ENCODE data around the gene MYNN.
A peak's percentile ranks its signal among the peaks of the same experiment; 100 is the strongest.

Gene MYNN

DNA sequence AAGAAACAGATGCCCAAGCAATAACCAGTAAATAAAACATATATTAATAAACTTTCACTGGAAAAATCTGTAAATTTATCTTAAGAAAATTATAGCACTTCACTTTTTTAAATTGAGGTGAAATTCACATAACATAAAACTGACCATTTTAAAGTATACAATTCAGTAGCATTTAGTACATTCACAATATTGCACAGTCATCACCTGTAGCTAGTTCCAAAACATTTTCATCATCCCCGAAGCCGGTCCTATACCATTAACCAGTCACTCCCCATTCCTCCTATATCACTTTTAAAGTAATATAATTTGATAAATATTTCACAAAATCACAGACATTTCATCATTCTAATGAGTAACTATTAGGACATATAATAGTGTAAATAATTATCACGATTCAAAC lies 31.5 kb downstream of the MYNN start:
- H3K27ac ChIP-seq: no peak overlapping the region
- no peak for TF ChIP-seq CTCF (conservative IDR thresholded peaks at IDR 0.05)

DNA sequence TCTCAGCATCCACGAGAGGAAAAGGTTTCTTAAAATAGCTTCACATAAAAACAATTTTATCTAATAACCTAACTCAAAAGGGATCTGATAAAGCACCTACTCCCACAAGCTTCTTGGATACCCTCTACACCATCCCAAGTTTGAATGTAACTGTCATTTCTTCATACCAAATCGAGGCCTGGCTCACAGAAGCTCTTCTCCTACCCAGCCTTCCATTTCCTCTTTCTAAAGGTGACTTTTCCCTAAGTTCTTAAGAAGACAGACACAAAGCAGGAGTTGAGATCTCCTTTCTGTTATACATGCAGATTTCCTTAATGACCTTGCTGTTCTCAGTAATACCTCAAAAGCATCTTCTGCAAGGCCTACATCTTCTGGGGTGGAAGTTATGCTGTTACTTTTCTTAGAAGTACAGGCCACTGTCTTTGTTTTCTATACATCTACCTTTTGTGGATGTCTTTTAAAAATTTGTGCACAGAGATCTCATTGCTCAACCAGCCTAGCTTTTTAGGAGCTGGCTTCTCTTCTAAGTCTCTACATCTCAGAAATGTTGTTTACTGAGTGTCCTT lies 36.1 kb downstream of the MYNN start:
- TF ChIP-seq CTCF (conservative IDR thresholded peaks at IDR 0.05): no peak
- H3K27ac ChIP-seq: no peak overlapping the region

DNA sequence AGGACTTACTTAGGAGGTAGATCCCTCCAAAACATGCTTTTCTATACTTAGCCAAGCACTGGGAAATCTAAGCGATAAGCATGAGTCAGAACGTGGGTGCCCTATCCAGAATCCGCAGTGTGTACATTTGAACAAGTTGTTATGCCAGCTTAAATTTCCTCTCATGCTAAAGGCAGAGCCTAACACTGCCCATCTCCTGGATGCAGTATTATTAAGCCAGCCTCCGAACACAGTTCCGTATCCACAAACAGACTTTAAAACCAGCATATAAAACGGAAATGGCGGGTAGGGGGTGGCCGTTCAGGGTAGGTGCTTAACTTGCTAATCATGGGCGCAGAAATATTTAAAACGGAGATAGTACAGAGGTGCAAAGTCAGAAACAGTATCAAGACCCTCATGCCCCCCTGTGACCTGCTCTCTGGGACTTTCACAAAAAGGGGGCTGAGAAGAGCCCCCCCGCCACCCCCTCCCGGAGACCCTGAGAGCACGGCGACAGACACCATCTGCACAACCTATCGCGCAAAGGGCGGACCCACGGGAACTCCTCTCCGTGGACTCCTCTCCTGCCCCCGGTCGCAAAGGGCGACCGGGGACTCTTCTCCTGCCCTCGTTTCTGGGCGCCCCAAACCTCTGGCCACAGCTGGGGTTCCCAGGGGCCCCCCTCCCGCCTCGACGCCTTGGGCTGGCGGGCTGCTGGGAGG lies 38.6 kb downstream of the MYNN start:
- TF ChIP-seq CTCF (conservative IDR thresholded peaks at IDR 0.05): no peak
- peak overlapping the region; percentile 58; the same call in 1 of the 2 replicates for H3K27ac ChIP-seq

DNA sequence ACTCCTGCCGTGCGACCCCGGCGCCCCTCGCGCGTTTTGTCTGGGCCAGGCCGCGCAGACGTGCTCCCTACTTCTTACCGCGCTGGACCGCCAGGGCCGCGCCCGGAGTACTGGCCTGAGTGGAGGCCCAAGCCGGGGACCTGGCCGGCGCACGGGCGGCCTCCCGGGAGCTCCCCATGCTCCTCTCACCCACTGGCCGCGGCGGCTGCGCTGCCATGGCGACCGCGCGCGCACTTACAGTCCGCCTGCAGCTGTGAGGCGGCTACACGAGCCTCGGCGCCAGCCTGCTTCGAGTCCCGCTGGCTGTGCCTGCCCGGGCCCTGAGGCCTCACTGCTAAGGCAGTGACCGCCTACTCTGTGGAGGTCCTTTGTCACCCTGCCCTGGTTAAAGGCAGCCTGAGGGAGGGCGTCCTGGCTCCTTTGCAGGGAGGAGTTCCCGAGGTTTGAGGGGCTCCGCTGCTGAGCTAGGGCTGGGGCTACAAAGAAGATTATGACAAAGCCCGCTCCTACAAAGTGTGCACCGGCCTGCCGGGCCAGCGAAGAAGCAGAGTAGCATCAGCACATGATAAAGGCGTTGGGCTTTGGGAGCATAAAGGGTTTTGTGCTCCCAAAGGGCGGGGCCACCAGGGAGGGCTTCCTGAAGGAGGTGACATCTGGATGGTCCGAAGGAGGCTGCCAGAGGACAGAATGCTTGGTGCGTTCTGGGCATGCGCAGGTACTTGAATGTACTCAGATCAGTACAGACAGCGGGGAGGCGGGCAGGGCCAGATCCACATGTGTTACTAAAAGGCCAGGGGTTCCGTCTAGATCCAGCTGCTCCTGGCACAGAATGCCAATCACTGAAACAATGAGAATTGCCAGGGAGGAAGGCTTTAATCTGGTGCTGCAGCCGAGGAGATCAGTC lies 39.4 kb downstream of the MYNN start, which contains the start of the genes LRRC34 and LRRIQ4:
LRRC34 (minus strand) TSS at position 573 of the 904 bp plus-strand sequence; CDS start at position 217, 356 bp downstream.
LRRIQ4 (plus strand) TSS at position 539 of the 904 bp plus-strand sequence. CDS start 9,052 bp downstream, outside the sequence.
- 0 out of 2 replicates have a peak, but pooled peaks have one; percentile 4 for TF ChIP-seq CTCF (conservative IDR thresholded peaks at IDR 0.05)
- H3K27ac ChIP-seq: peak within 1 kb of the TSS; percentile 58; the same call in 1 of the 2 replicates

DNA sequence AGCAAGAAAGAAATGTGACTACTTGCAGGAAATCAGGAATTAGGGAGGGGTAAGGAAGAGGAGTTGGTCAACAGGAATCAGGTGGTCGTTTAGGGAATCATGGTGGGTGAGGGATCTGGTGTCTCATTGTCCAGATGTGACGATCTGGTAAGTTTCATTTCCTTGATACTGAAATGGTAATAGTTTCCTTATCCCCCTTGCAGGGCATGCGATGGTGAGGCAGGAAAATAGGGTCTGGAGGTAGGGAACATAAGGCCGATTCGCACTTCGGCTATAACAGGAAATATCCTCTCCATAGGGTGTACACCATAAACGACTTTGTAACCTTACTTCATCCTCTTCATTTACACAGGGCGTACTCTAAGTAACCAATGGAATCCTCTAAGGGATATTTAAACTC lies 40.1 kb downstream of the MYNN start:
- TF ChIP-seq CTCF (conservative IDR thresholded peaks at IDR 0.05): no peak
- H3K27ac ChIP-seq: no peak overlapping the region

- no peak overlapping the region for H3K27ac ChIP-seq
- 0 out of 2 replicates have a peak, but pooled peaks have one; percentile 8 for TF ChIP-seq CTCF (conservative IDR thresholded peaks at IDR 0.05)
These were observed 40.7 kb downstream of the MYNN start for GRCh38 chr3:169813757-169814517.

Measured in VCaP (cell line).